HepG2 (cell line): Measurements from ENCODE around the gene KRTCAP2. TPM values are rescaled to one million over a fixed set of nuclear protein-coding genes. Genes with fewer than 3 reads are reported as not detected.

Source experiments
- ADNP ChIP-seq: sonication (generic); formaldehyde crosslinking; IDR thresholded peaks from 2 replicates; pipeline ENCODE4 v1.4.0; 2020; ENCODE audit warnings: missing genetic modification reagents
- GABPB1 ChIP-seq: IDR thresholded peaks from 2 replicates; pipeline ENCODE4 v1.6.1; 2016; ENCODE audit warnings: mild to moderate bottlenecking, missing genetic modification reagents, moderate library complexity, missing compliant biosample characterization
- HMG20B ChIP-seq: conservative IDR thresholded peaks from 2 replicates; pipeline ENCODE4 v1.6.1; 2016; ENCODE audit warnings: missing genetic modification reagents, missing compliant biosample characterization
- MAZ ChIP-seq, 2 experiments: sonication (generic) in 1 of 2; formaldehyde crosslinking in 1 of 2; IDR thresholded peaks; 2 replicates each; pipeline versions ENCODE4 v1.5.0 to v1.6.1; 2012 to 2020; ENCODE audit warnings: low read depth in 2 of 2, mild to moderate bottlenecking in 2 of 2, borderline replicate concordance in 1 of 2, improper control_type of control experiment in 1 of 2, low read length in 1 of 2, missing genetic modification reagents in 1 of 2, moderate library complexity in 1 of 2
- NCOA2 ChIP-seq: sonication (generic); formaldehyde crosslinking; IDR thresholded peaks from 2 replicates; pipeline ENCODE4 v1.8.0; 2022; ENCODE audit warnings: inconsistent platforms
- NFKBIZ ChIP-seq: IDR thresholded peaks from 2 replicates; pipeline ENCODE4 v1.6.1; 2018; ENCODE audit warnings: missing genetic modification reagents, missing compliant biosample characterization
- PRPF4 ChIP-seq: fragments of 200-400 bp; formaldehyde crosslinking; IDR thresholded peaks from 2 replicates; pipeline ENCODE4 v1.6.1; 2016; ENCODE audit warnings: low read length, low read depth; ENCODE audit not compliant: poor library complexity, severe bottlenecking
- SALL2 ChIP-seq: sonication (generic); formaldehyde crosslinking; IDR thresholded peaks from 2 replicates; pipeline ENCODE4 v1.8.1; 2023; ENCODE audit warnings: mild to moderate bottlenecking, missing genetic modification reagents, inconsistent platforms
- ZNF180 ChIP-seq: sonication (generic); formaldehyde crosslinking; IDR thresholded peaks from 2 replicates; pipeline ENCODE4 v1.4.0; 2020; ENCODE audit warnings: low read depth, missing genetic modification reagents, borderline replicate concordance
- ZNF263 ChIP-seq: sonication (generic); formaldehyde crosslinking; IDR thresholded peaks from 2 replicates; pipeline ENCODE4 v1.4.0; 2020; ENCODE audit warnings: missing genetic modification reagents
- ZNF446 ChIP-seq: sonication (generic); formaldehyde crosslinking; IDR thresholded peaks from 2 replicates; pipeline ENCODE4 v1.5.0; 2020; ENCODE audit warnings: mild to moderate bottlenecking, missing genetic modification reagents
- ZNF629 ChIP-seq: sonication (generic); formaldehyde crosslinking; conservative IDR thresholded peaks from 2 replicates; pipeline ENCODE4 v1.5.0; 2020; ENCODE audit warnings: missing genetic modification reagents
- ZNF672 ChIP-seq: sonication (generic); formaldehyde crosslinking; IDR thresholded peaks from 2 replicates; pipeline ENCODE4 v1.8.1; 2022; ENCODE audit warnings: missing genetic modification reagents
- ZNF709 ChIP-seq: sonication (generic); formaldehyde crosslinking; IDR thresholded peaks from 2 replicates; pipeline ENCODE4 v1.5.0; 2020; ENCODE audit warnings: mild to moderate bottlenecking, missing genetic modification reagents
- ZNF780A ChIP-seq: sonication (generic); formaldehyde crosslinking; IDR thresholded peaks from 2 replicates; pipeline ENCODE4 v1.8.0; 2022; ENCODE audit warnings: mild to moderate bottlenecking, missing genetic modification reagents, moderate library complexity
- polyA plus RNA-seq, 8 experiments: library from polyadenylated mRNA; depleted of rRNA in 3 of 8; stranded (reverse) in 7 of 8; unstranded in 1 of 8; fragments of >200 nt; fragmentation: Illumina TruSeq in 4 of 8; extraction: Trizol in 4 of 8; gene quantifications; 2 replicates each; pipeline versions ENCODE4 v1.2.1 to v1.2.3, GENCODE V29; 2011 to 2016; ENCODE audit warnings: low read depth in 4 of 8, missing spikeins in 1 of 8, mixed read lengths in 1 of 8; ENCODE audit not compliant: insufficient read depth in 1 of 8
- total RNA-seq, 5 experiments: library from RNA; depleted of rRNA; stranded (reverse); fragments of >200 nt; fragmentation: Illumina TruSeq; extraction: Trizol; gene quantifications; 2 replicates each; pipeline ENCODE4 v1.2.3, GENCODE V29; 2016; ENCODE audit warnings: low read depth in 1 of 5
- TF ChIP-seq, protein P1 (sequence below): sonication (generic); formaldehyde crosslinking; IDR thresholded peaks from 2 replicates; pipeline ENCODE4 v1.4.0; 2020; ENCODE audit warnings: missing genetic modification reagents
- TF ChIP-seq, protein P2 (sequence below): IDR thresholded peaks from 2 replicates; pipeline ENCODE4 v1.6.1; 2012; ENCODE audit warnings: inconsistent platforms
- TF ChIP-seq, protein P3 (sequence below): sonication (generic); formaldehyde crosslinking; IDR thresholded peaks from 2 replicates; pipeline ENCODE4 v1.4.0; 2020; ENCODE audit warnings: mild to moderate bottlenecking, missing genetic modification reagents

The KRTCAP2 gene
- total and polyA plus RNA-seq, 2 of the 13 experiments (the other 11 are each of a cell fraction or from before 2014, with no cell fraction given) = 77.3 to 79.4 TPM

DNA sequence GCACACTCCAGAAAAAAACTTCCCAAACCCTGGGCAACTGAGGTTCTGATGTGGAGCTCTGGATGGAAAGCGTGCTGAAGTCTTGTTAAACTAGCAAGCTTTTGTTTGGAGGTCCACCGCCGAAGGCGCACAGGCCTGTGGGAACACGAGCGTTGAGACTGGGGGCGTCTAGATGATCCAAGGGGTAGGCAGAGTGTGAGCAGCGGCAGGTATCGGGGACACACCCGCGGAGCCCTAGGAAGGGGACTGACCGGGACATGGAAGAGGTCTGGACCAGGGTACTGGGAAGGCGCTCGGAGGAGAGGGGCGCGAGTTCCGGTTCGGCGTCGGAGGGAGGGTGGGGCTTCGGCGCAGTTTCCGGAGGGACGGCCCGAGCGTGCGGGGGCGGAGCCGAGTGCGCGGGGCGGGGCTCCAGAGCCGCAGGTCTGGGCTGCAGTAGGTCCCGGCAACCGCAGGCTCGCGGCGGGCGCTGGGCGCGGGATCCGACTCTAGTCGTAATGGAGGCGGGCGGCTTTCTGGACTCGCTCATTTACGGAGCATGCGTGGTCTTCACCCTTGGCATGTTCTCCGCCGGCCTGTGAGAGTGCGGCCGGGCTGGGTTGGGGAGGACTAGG is 37.6 kb downstream of the KRTCAP2 start, which contains the start of gene SLC50A1 (continued):
- TF ChIP-seq ZNF180 (no peak), GABPB1 (peak; percentile 93), HMG20B (CRISPR knock-in tag) (no peak), ZNF780A (CRISPR knock-in tag) (0 out of 2 replicates have a peak, but pooled peaks have one; percentile 45), NFKBIZ (CRISPR knock-in tag) (no peak), ZNF709 (CRISPR knock-in tag) (peak; percentile 67; the same call in 1 of the 2 replicates), MAZ (IDR thresholded peaks at IDR 0.05; ENCODE audit: borderline replicate concordance, low read depth, low read length) (peak; percentile 68; the same call in 1 of the 2 replicates), MAZ (CRISPR knock-in tag; IDR thresholded peaks at IDR 0.05; ENCODE audit: low read depth) (peak; percentile 53), PRPF4 (no peak), ZNF672 (CRISPR knock-in tag) (no peak), NCOA2 (CRISPR knock-in tag) (no peak), ZNF263 (no peak), ADNP (CRISPR knock-in tag) (no peak), SALL2 (no peak), ZNF446 (CRISPR knock-in tag) (no peak), ZNF629 (0 out of 2 replicates have a peak, but pooled peaks have one; percentile 4)
- TF ChIP-seq, protein P1, sequence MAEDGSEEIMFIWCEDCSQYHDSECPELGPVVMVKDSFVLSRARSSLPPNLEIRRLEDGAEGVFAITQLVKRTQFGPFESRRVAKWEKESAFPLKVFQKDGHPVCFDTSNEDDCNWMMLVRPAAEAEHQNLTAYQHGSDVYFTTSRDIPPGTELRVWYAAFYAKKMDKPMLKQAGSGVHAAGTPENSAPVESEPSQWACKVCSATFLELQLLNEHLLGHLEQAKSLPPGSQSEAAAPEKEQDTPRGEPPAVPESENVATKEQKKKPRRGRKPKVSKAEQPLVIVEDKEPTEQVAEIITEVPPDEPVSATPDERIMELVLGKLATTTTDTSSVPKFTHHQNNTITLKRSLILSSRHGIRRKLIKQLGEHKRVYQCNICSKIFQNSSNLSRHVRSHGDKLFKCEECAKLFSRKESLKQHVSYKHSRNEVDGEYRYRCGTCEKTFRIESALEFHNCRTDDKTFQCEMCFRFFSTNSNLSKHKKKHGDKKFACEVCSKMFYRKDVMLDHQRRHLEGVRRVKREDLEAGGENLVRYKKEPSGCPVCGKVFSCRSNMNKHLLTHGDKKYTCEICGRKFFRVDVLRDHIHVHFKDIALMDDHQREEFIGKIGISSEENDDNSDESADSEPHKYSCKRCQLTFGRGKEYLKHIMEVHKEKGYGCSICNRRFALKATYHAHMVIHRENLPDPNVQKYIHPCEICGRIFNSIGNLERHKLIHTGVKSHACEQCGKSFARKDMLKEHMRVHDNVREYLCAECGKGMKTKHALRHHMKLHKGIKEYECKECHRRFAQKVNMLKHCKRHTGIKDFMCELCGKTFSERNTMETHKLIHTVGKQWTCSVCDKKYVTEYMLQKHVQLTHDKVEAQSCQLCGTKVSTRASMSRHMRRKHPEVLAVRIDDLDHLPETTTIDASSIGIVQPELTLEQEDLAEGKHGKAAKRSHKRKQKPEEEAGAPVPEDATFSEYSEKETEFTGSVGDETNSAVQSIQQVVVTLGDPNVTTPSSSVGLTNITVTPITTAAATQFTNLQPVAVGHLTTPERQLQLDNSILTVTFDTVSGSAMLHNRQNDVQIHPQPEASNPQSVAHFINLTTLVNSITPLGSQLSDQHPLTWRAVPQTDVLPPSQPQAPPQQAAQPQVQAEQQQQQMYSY (CRISPR knock-in tag) = peak; percentile 82; the same call in 1 of the 2 replicates
- TF ChIP-seq, protein P2, sequence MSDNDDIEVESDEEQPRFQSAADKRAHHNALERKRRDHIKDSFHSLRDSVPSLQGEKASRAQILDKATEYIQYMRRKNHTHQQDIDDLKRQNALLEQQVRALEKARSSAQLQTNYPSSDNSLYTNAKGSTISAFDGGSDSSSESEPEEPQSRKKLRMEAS = no peak
- TF ChIP-seq, protein P3, sequence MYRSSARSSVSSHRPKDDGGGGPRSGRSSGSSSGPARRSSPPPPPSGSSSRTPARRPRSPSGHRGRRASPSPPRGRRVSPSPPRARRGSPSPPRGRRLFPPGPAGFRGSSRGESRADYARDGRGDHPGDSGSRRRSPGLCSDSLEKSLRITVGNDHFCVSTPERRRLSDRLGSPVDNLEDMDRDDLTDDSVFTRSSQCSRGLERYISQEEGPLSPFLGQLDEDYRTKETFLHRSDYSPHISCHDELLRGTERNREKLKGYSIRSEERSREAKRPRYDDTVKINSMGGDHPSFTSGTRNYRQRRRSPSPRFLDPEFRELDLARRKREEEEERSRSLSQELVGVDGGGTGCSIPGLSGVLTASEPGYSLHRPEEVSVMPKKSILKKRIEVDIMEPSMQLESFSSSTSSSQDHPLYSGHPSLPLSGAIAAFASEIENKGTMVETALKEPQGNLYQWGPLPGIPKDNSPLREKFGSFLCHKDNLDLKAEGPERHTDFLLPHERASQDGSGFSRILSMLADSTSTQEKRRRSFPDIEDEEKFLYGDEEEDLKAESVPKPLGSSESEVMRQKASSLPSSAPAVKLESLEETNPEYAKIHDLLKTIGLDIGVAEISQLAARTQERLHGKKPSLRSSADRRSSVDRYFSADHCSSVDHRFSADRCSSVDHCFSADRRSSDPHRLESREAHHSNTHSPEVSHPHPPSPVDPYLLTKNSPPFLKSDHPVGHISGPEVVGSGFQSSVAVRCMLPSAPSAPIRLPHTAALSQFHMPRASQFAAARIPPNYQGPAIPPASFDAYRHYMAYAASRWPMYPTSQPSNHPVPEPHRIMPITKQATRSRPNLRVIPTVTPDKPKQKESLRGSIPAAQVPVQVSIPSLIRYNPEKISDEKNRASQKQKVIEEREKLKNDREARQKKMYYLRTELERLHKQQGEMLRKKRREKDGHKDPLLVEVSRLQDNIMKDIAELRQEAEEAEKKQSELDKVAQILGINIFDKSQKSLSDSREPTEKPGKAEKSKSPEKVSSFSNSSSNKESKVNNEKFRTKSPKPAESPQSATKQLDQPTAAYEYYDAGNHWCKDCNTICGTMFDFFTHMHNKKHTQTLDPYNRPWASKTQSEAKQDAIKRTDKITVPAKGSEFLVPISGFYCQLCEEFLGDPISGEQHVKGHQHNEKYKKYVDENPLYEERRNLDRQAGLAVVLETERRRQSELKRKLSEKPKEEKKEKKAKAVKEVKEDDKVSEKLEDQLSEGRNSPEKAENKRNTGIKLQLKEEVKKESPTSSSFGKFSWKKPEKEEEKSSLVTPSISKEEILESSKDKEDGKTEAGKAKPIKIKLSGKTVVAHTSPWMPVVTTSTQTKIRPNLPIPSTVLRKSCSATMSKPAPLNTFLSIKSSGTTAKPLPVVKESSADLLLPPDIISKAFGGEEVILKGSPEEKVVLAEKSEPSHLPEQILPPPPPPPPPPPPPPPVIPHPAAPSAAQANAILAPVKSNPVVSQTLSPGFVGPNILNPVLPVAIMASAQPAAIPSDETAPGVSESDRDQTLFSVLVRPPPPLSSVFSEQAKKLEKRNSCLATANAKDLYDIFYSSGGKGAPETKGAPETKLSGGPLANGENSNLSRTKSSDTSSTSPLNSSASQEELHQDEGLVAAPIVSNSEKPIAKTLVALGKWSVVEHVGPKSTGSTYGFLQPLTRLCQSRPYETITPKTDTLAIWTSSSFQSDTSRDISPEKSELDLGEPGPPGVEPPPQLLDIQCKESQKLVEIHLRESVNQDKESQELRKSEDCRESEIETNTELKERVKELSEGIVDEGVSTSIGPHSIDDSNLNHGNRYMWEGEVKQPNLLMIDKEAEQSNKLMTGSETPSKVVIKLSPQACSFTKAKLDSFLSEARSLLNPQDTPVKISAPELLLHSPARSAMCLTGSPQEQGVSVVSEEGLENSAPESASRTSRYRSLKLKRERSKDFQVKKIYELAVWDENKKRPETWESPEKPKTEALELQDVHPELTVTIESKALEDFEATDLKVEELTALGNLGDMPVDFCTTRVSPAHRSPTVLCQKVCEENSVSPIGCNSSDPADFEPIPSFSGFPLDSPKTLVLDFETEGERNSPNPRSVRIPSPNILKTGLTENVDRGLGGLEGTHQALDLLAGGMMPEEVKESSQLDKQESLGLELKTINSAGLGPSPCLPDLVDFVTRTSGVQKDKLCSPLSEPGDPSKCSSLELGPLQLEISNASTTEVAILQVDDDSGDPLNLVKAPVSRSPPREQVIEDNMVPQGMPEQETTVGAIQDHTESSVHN (CRISPR knock-in tag) = peak; percentile 74
